ENCODE results near the gene GAS2L1.

GRCh38 chr22:29267462-29267857 lies 39.0 kb upstream of the GAS2L1 start:
- TF ChIP-seq CEBPB (IDR thresholded peaks at IDR 0.05; ENCODE audit: low read depth), result no peak
- TF ChIP-seq CTCF (IDR thresholded peaks at IDR 0.05 in 2 of 3, conservative IDR thresholded peaks at IDR 0.05 in 1 of 3; ENCODE audit: borderline replicate concordance in 1 of 3, insufficient read depth in 1 of 3, low read depth in 2 of 3, low read length in 2 of 3), result no peak
